Dedifferentiated amniotic fluid mesenchymal stem cell (primary cell): ENCODE measurements around the gene ARHGAP8.

ENCODE experiments used
- DNase-seq: peaks from one replicate; pipeline ENCODE4 v3.0.0-alpha.2; 2016; ENCODE audit errors: extremely low spot score

ARHGAP8 gene

GRCh38 chr22:44802071-44802700 is 49.8 kb downstream of the ARHGAP8 start:
- DNase-seq: no peak

- no peak for DNase-seq
Measured at GRCh38 chr22:44802956-44803355, 50.6 kb downstream of the ARHGAP8 start.

GRCh38 chr22:44804327-44804726 is 52.0 kb downstream of the ARHGAP8 start:
- DNase-seq: no peak

GRCh38 chr22:44805711-44806110 is 53.3 kb downstream of the ARHGAP8 start:
- DNase-seq: no peak

GRCh38 chr22:44807232-44807631 is 54.9 kb downstream of the ARHGAP8 start:
- DNase-seq: no peak

GRCh38 chr22:44807915-44808690 is 55.7 kb downstream of the ARHGAP8 start:
- DNase-seq: no peak

GRCh38 chr22:44809456-44809855 is 57.1 kb downstream of the ARHGAP8 start:
- no peak for DNase-seq

GRCh38 chr22:44811141-44811540 is 58.8 kb downstream of the ARHGAP8 start:
- no peak for DNase-seq

GRCh38 chr22:44813416-44813815 is 61.0 kb downstream of the ARHGAP8 start:
- DNase-seq: no peak

- DNase-seq: no peak
Measured at GRCh38 chr22:44814266-44815098, 62.1 kb downstream of the ARHGAP8 start.

GRCh38 chr22:44815099-44816070 is 63.0 kb downstream of the ARHGAP8 start:
- no peak for DNase-seq

GRCh38 chr22:44816141-44816540 is 63.8 kb downstream of the ARHGAP8 start:
- no peak for DNase-seq

GRCh38 chr22:44818727-44819126 is 66.4 kb downstream of the ARHGAP8 start:
- no peak for DNase-seq

GRCh38 chr22:44819966-44820631 is 67.7 kb downstream of the ARHGAP8 start:
- no peak for DNase-seq

- no peak for DNase-seq
Measured at GRCh38 chr22:44821741-44822475, 69.5 kb downstream of the ARHGAP8 start.

- no peak for DNase-seq
Measured at GRCh38 chr22:44822534-44822933, 70.2 kb downstream of the ARHGAP8 start.

- no peak for DNase-seq
Measured at GRCh38 chr22:44823396-44823795, 71.0 kb downstream of the ARHGAP8 start.

- no peak for DNase-seq
Measured at GRCh38 chr22:44823806-44824205, 71.4 kb downstream of the ARHGAP8 start.

- DNase-seq: no peak
Measured at GRCh38 chr22:44824271-44824670, 71.9 kb downstream of the ARHGAP8 start.
